ENCODE results near the gene TRABD2B. TPM values are rescaled to one million over a fixed set of nuclear protein-coding genes. Genes with fewer than 3 reads are reported as not detected.

TRABD2B gene
- total and polyA plus RNA-seq, 11 donors = 0.31 to 1.1 (median 0.80) TPM

DNA sequence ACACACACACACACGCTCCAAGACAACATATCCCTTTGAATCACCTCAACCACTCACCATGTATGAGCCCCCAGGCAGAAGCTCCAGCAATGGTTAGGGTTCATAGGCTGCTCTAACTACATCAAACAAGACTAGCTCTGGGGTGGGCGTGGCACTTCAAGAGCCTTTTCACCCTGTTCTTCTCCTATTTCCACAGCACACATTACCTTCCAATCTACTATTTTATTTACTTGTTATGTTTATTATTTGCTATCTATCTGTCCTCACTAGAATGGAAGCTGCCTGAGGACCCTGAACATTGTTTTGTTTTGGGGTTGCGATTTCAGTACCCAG, 28.7 kb downstream of the TRABD2B start:
- Histone ChIP-seq H3K9me3 (no peaks in the 10 kb centered on the region), H3K4me1 (peaks cover 0 to 12% (median 0%) of the 10 kb centered on the region in 12 donors), H3K27me3 (no peaks in the 10 kb centered on the region), H3K36me3 (no peaks in the 10 kb centered on the region), H3K27ac (no peak overlapping the region), H3K4me3 (no peak overlapping the region)
- no peak for ATAC-seq
- DNase-seq = no peak
- TF ChIP-seq CTCF (IDR thresholded peaks at IDR 0.05) (no peak), POLR2A (IDR thresholded peaks at IDR 0.05) (no peak)
- intact Hi-C loops (cut with DNase I) = no loop called here
- 95 to 99% (median 98%) methylated on average over 3 of the region's 3 CpGs for WGBS, 4 donors

GRCh38 chr1:47967864-47968555, 29.2 kb downstream of the TRABD2B start:
- no peak for ATAC-seq
- no peaks in the 10 kb centered on the region for H3K27me3 ChIP-seq
- 76 to 87% (median 81%) methylated on average over 7 of the region's 7 CpGs for WGBS, 4 donors
- H3K36me3 ChIP-seq = no peaks in the 10 kb centered on the region
- no peak for DNase-seq
- no peak overlapping the region for H3K27ac ChIP-seq
- intact Hi-C loops (cut with DNase I) = no loop called here
- H3K4me3 ChIP-seq = no peak overlapping the region
- H3K9me3 ChIP-seq = no peaks in the 10 kb centered on the region
- TF ChIP-seq POLR2A (IDR thresholded peaks at IDR 0.05) (no peak), CTCF (IDR thresholded peaks at IDR 0.05) (no peak)
- H3K4me1 ChIP-seq = peaks cover 0 to 12% (median 0%) of the 10 kb centered on the region in 12 donors

- intact Hi-C loops (cut with DNase I) = no loop called here
- ATAC-seq = no peak
- H3K4me3 ChIP-seq = no peak overlapping the region
- H3K27ac ChIP-seq = no peak overlapping the region
- TF ChIP-seq CTCF (IDR thresholded peaks at IDR 0.05) (no peak), POLR2A (IDR thresholded peaks at IDR 0.05) (no peak)
- no peaks in the 10 kb centered on the region for H3K36me3 ChIP-seq
- H3K27me3 ChIP-seq = no peaks in the 10 kb centered on the region
- H3K9me3 ChIP-seq = no peaks in the 10 kb centered on the region
- no peak for DNase-seq
- peaks cover 0 to 8% (median 0%) of the 10 kb centered on the region in 12 donors for H3K4me1 ChIP-seq
- WGBS, 4 donors = 80 to 91% (median 83%) methylated on average over 4 of the region's 4 CpGs
Observed at GRCh38 chr1:47965816-47966215, 31.4 kb downstream of the TRABD2B start.

DNA sequence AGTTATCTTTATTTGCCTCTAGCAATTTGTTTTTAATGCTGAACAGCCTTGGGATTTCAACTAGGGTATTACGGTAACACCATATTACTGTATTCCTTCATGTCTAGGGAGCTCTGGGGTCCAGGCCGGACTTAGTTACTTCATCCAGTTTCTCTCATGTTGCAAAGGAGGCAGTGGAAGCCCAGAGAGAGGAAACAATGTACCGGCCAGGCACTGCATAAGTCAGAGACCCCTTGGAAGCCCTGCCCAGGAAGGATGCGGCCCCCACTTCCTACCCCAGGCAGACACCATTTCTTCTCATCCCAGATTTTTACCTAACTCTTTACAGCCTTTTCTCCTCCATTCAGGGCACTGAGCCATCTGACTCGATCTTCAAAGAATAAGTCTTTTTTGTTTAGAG, 32.5 kb downstream of the TRABD2B start:
- DNase-seq (no peak), ATAC-seq (no peak)
- peaks cover 0 to 8% (median 0%) of the 10 kb centered on the region in 12 donors for H3K4me1 ChIP-seq
- TF ChIP-seq POLR2A (IDR thresholded peaks at IDR 0.05) (no peak), CTCF (IDR thresholded peaks at IDR 0.05) (no peak)
- no peak overlapping the region for H3K27ac ChIP-seq
- no peak overlapping the region for H3K4me3 ChIP-seq
- 61 to 72% (median 65%) methylated on average over 5 of the region's 5 CpGs for WGBS, 4 donors
- H3K9me3 ChIP-seq = no peaks in the 10 kb centered on the region
- no peaks in the 10 kb centered on the region for H3K27me3 ChIP-seq
- no peaks in the 10 kb centered on the region for H3K36me3 ChIP-seq
- intact Hi-C loops (cut with DNase I) = no loop called here
